AG09319 (cell line): ENCODE measurements around the gene VMP1.
"Not testable (repeated sequence)": the region's sequence is repeated elsewhere in the genome, so short reads cannot be mapped to it uniquely, and the experiment has no call there.

ENCODE experiments used
- DNase-seq: peaks from one replicate; pipeline ENCODE4 v3.0.0-alpha.2; 2010; ENCODE audit warnings: low read depth; ENCODE audit errors: extremely low read depth
- CTCF ChIP-seq: IDR thresholded peaks from 2 replicates; pipeline ENCODE4 v1.5.1; 2011; ENCODE audit warnings: low read depth, mild to moderate bottlenecking, inconsistent platforms, low read length, moderate library complexity

Gene VMP1

GRCh38 chr17:59793205-59793604 lies 85.8 kb downstream of the VMP1 start:
- no peak for TF ChIP-seq CTCF
- no peak for DNase-seq

- no peak for DNase-seq
- TF ChIP-seq CTCF: no peak
Observed at GRCh38 chr17:59796138-59796537, 88.7 kb downstream of the VMP1 start.

- no peak for DNase-seq
- no peak for TF ChIP-seq CTCF
Observed at GRCh38 chr17:59796785-59797205, 89.3 kb downstream of the VMP1 start.

- DNase-seq: no peak
- TF ChIP-seq CTCF: no peak
Observed at GRCh38 chr17:59798111-59798510, 90.7 kb downstream of the VMP1 start.

GRCh38 chr17:59800530-59800942 lies 93.1 kb downstream of the VMP1 start:
- DNase-seq: no peak
- TF ChIP-seq CTCF: no peak

- TF ChIP-seq CTCF: no peak
- no peak for DNase-seq
Observed at GRCh38 chr17:59802160-59802559, 94.7 kb downstream of the VMP1 start.

- DNase-seq: no peak
- no peak for TF ChIP-seq CTCF
Observed at GRCh38 chr17:59804901-59805465, 97.5 kb downstream of the VMP1 start.

- DNase-seq: not testable (repeated sequence)
Observed at GRCh38 chr17:59806322-59806721, 98.9 kb downstream of the VMP1 start.
